ENCODE results near the gene SCLT1.

The SCLT1 gene

GRCh38 chr4:128955751-128956150, 137.6 kb downstream of the SCLT1 start:
- ATAC-seq = no peak

GRCh38 chr4:128954941-128955340, 138.4 kb downstream of the SCLT1 start:
- ATAC-seq = no peak

GRCh38 chr4:128951316-128951715, 142.0 kb downstream of the SCLT1 start:
- ATAC-seq = no peak

GRCh38 chr4:128950796-128951195, 142.5 kb downstream of the SCLT1 start:
- ATAC-seq = no peak

- no peak for ATAC-seq
These were observed 146.4 kb downstream of the SCLT1 start for GRCh38 chr4:128946916-128947315.

GRCh38 chr4:128942607-128943006, 150.7 kb downstream of the SCLT1 start:
- ATAC-seq = no peak

GRCh38 chr4:128940971-128941370, 152.4 kb downstream of the SCLT1 start:
- no peak for ATAC-seq

GRCh38 chr4:128930051-128930450, 163.3 kb downstream of the SCLT1 start:
- ATAC-seq = no peak

GRCh38 chr4:128924951-128925350, 168.4 kb downstream of the SCLT1 start:
- no peak for ATAC-seq

GRCh38 chr4:128921954-128922353, 171.4 kb downstream of the SCLT1 start:
- no peak for ATAC-seq

GRCh38 chr4:128917781-128918180, 175.6 kb downstream of the SCLT1 start:
- ATAC-seq = no peak

- ATAC-seq = no peak
These were observed 176.5 kb downstream of the SCLT1 start for GRCh38 chr4:128916832-128917231.

GRCh38 chr4:128915544-128915943, 177.8 kb downstream of the SCLT1 start:
- no peak for ATAC-seq

GRCh38 chr4:128913228-128913627, 180.1 kb downstream of the SCLT1 start:
- no peak for ATAC-seq

GRCh38 chr4:128908735-128909134, 184.6 kb downstream of the SCLT1 start:
- no peak for ATAC-seq

- no peak for ATAC-seq
These were observed 185.4 kb downstream of the SCLT1 start for GRCh38 chr4:128907981-128908380.

- no peak for ATAC-seq
These were observed 186.8 kb downstream of the SCLT1 start for GRCh38 chr4:128906581-128906980.

GRCh38 chr4:128904821-128905220, 188.5 kb downstream of the SCLT1 start:
- no peak for ATAC-seq

GRCh38 chr4:128880662-128881061, 212.7 kb downstream of the SCLT1 start:
- ATAC-seq = no peak

- no peak for ATAC-seq
These were observed 213.4 kb downstream of the SCLT1 start for GRCh38 chr4:128879971-128880370.

- ATAC-seq = no peak
These were observed 214.1 kb downstream of the SCLT1 start for GRCh38 chr4:128879283-128879682.

GRCh38 chr4:128877934-128878333, 215.4 kb downstream of the SCLT1 start:
- no peak for ATAC-seq

- no peak for ATAC-seq
These were observed 217.1 kb downstream of the SCLT1 start for GRCh38 chr4:128876200-128876599.

GRCh38 chr4:128871948-128872347, 221.4 kb downstream of the SCLT1 start:
- no peak for ATAC-seq

GRCh38 chr4:128869776-128870509, 223.4 kb downstream of the SCLT1 start:
- ATAC-seq = peak; percentile 64 to 73
